Endothelial cell of umbilical vein (primary cell): ENCODE measurements around the gene S100P. TPM values are rescaled to one million over a fixed set of nuclear protein-coding genes. Genes with fewer than 3 reads are reported as not detected.

Experiments used
- BruUV-seq: library from RNA; stranded (reverse); fragments of 400-500 nt; replicated peaks from 2 replicates; lab custom pipeline; 2021; lab: Mats Ljungman, UMichigan
- CTCF ChIA-PET: fragments of 300-600, 350-600 bp; sonication (Branson Sonifier 250); formaldehyde crosslinking; loops from one replicate; lab custom pipeline; 2021; ENCODE audit warnings: antibody characterized with exemption, inconsistent platforms; lab: Charles Lee
- POLR2A ChIA-PET: fragments of 300-600, 350-600 bp; sonication (Branson Sonifier 250); formaldehyde crosslinking; loops from one replicate; lab custom pipeline; 2021; ENCODE audit warnings: antibody characterized with exemption, inconsistent platforms; lab: Charles Lee
- DNase-seq: peaks from one replicate; pipeline ENCODE4 v3.0.0-alpha.2; 2011; ENCODE audit warnings: low read depth, low spot score
- FAIRE-seq: peaks from 2 replicates; lab custom pipeline; 2011; peaks lifted over from hg19 to GRCh38; lab: Jason Lieb, UNC
- H2AFZ ChIP-seq: 2 replicates; pipeline ENCODE4 v1.6.0; 2012; ENCODE audit warnings: low read depth, low read length, control low read depth, inconsistent platforms
- H3K27ac ChIP-seq: 2 replicates; pipeline ENCODE4 v1.5.1; 2011; ENCODE audit warnings: low read depth, mild to moderate bottlenecking, control low read depth, low read length, moderate library complexity; ENCODE audit not compliant: insufficient read depth
- H3K27me3 ChIP-seq, 2 experiments: 2 replicates each; pipeline versions ENCODE4 v1.6.0 to v1.6.1; 2011; ENCODE audit warnings: low read length in 2 of 2, mixed read lengths in 1 of 2; ENCODE audit not compliant: control insufficient read depth in 2 of 2, insufficient read depth in 2 of 2
- H3K36me3 ChIP-seq, 2 experiments: 2 replicates in 1 of 2; 3 replicates in 1 of 2; pipeline ENCODE4 v1.5.1; 2011; ENCODE audit warnings: low read length in 2 of 2, mild to moderate bottlenecking in 1 of 2, moderate library complexity in 1 of 2; ENCODE audit not compliant: control insufficient read depth in 2 of 2, insufficient read depth in 2 of 2; ENCODE audit errors: extremely low read depth in 1 of 2
- H3K4me1 ChIP-seq: 3 replicates; pipeline ENCODE4 v1.5.1; 2011; ENCODE audit warnings: mild to moderate bottlenecking, low read length; ENCODE audit not compliant: control insufficient read depth, insufficient read depth; ENCODE audit errors: extremely low read depth
- H3K4me2 ChIP-seq: 2 replicates; pipeline ENCODE4 v1.6.1; 2011; ENCODE audit warnings: low read length, control low read depth, mixed read lengths; ENCODE audit not compliant: insufficient read depth
- H3K4me3 ChIP-seq, 3 experiments: fragments of 200-600 bp in 1 of 3; sonication (generic), shearing (Covaris generic) in 1 of 3; replicated peaks in 1 of 3; 2 replicates each; pipeline ENCODE4 v1.5.1; 2011 to 2016; ENCODE audit warnings: control low read depth in 3 of 3, low read length in 3 of 3, mild to moderate bottlenecking in 2 of 3, inconsistent platforms in 1 of 3, low read depth in 1 of 3, moderate library complexity in 1 of 3; ENCODE audit not compliant: insufficient read depth in 1 of 3
- H3K79me2 ChIP-seq: 2 replicates; pipeline ENCODE4 v1.6.0; 2012; ENCODE audit warnings: low read length, inconsistent platforms; ENCODE audit not compliant: control insufficient read depth, insufficient read depth
- H3K9ac ChIP-seq: replicated peaks from 2 replicates; pipeline ENCODE3; 2011; ENCODE audit warnings: low read length, control low read depth; ENCODE audit not compliant: insufficient read depth; ENCODE audit errors: extremely low read depth
- H3K9me1 ChIP-seq: replicated peaks from 3 replicates; pipeline ENCODE4 v1.6.0; 2011; ENCODE audit warnings: mild to moderate bottlenecking, low read length; ENCODE audit not compliant: control insufficient read depth, insufficient read depth; ENCODE audit errors: extremely low read depth
- H3K9me3 ChIP-seq: replicated peaks from 2 replicates; pipeline ENCODE4 v1.5.1; 2012; ENCODE audit warnings: low read length, inconsistent platforms; ENCODE audit not compliant: control insufficient read depth, insufficient read depth
- H4K20me1 ChIP-seq: replicated peaks from 2 replicates; pipeline ENCODE3; 2011; ENCODE audit warnings: mild to moderate bottlenecking, low read length; ENCODE audit not compliant: control insufficient read depth, insufficient read depth; ENCODE audit errors: extremely low read depth
- EZH2 ChIP-seq: IDR thresholded peaks from 2 replicates; pipeline ENCODE4 v1.6.1; 2012; ENCODE audit warnings: borderline replicate concordance, low read depth, mild to moderate bottlenecking, moderate library complexity, low read length, inconsistent platforms; ENCODE audit not compliant: severe bottlenecking
- FOS ChIP-seq: IDR thresholded peaks from 2 replicates; pipeline ENCODE4 v1.6.1; 2011; ENCODE audit warnings: mild to moderate bottlenecking, low read length, moderate library complexity, borderline replicate concordance; ENCODE audit not compliant: insufficient read depth
- GATA2 ChIP-seq: IDR thresholded peaks from 2 replicates; pipeline ENCODE4 v1.7.0; 2011; ENCODE audit warnings: low read depth, mild to moderate bottlenecking, moderate library complexity, mixed read lengths, low read length; ENCODE audit not compliant: insufficient read length, insufficient read depth
- JUN ChIP-seq: IDR thresholded peaks from 2 replicates; pipeline ENCODE4 v1.6.1; 2011; ENCODE audit warnings: borderline replicate concordance, low read depth; ENCODE audit not compliant: insufficient read length, insufficient read depth
- MYC ChIP-seq: IDR thresholded peaks from one replicate; pipeline ENCODE4 v1.6.1; 2011; ENCODE audit warnings: mild to moderate bottlenecking, low read depth, low read length
- POLR2A ChIP-seq: IDR thresholded peaks from 2 replicates; pipeline ENCODE4 v1.6.1; 2012; ENCODE audit warnings: low read depth, mild to moderate bottlenecking, control low read depth, low read length
- POLR2AphosphoS5 ChIP-seq: IDR thresholded peaks from 2 replicates; pipeline ENCODE4 v1.6.1; 2012; ENCODE audit warnings: low read depth, mild to moderate bottlenecking, control low read depth, low read length, moderate library complexity; ENCODE audit not compliant: insufficient read depth
- dilution Hi-C: fragments of 300-500 bp; cut with MboI; formaldehyde crosslinking; loops from one replicate; pipeline ENCODE4 v1.15.0; 2019; ENCODE audit warnings: low sequenced_read_pairs; ENCODE audit not compliant: extremely low pct_ligation_motif_present
- intact Hi-C: fragments of 100-400 bp; cut with micrococcal nuclease; formaldehyde crosslinking; loops from one replicate; pipeline ENCODE4 v1.10.0; 2022
- polyA plus RNA-seq, 4 experiments: library from polyadenylated mRNA; depleted of rRNA in 3 of 4; stranded (reverse) in 3 of 4; unstranded in 1 of 4; fragments of >200 nt; gene quantifications; 2 replicates each; pipeline versions ENCODE4 v1.2.1 to v1.2.3, GENCODE V29; 2011 to 2012; ENCODE audit warnings: missing spikeins in 1 of 4
- total RNA-seq: library from RNA; stranded (reverse); gene quantifications from 2 replicates; pipeline ENCODE4 v1.2.3, GENCODE V29; 2021
- TF ChIP-seq, protein P1 (sequence below): IDR thresholded peaks from 2 replicates; pipeline ENCODE4 v1.6.1; 2011; ENCODE audit not compliant: insufficient read depth, insufficient read length
- TF ChIP-seq, protein P2 (sequence below), 2 donors: IDR thresholded peaks; 1 replicate in 1 of 2; 2 replicates in 1 of 2; pipeline ENCODE4 v1.5.1; 2011; ENCODE audit warnings: low read length in 2 of 2, mild to moderate bottlenecking in 2 of 2, moderate library complexity in 2 of 2, control low read depth in 1 of 2, inconsistent platforms in 1 of 2, low read depth in 1 of 2; ENCODE audit not compliant: insufficient read depth in 1 of 2; ENCODE audit errors: extremely low read depth in 1 of 2

Gene S100P
- total and polyA plus RNA-seq, 2 donors (not counting 3 experiments of a cell fraction or from before 2014, with no cell fraction given), result not detected

DNA sequence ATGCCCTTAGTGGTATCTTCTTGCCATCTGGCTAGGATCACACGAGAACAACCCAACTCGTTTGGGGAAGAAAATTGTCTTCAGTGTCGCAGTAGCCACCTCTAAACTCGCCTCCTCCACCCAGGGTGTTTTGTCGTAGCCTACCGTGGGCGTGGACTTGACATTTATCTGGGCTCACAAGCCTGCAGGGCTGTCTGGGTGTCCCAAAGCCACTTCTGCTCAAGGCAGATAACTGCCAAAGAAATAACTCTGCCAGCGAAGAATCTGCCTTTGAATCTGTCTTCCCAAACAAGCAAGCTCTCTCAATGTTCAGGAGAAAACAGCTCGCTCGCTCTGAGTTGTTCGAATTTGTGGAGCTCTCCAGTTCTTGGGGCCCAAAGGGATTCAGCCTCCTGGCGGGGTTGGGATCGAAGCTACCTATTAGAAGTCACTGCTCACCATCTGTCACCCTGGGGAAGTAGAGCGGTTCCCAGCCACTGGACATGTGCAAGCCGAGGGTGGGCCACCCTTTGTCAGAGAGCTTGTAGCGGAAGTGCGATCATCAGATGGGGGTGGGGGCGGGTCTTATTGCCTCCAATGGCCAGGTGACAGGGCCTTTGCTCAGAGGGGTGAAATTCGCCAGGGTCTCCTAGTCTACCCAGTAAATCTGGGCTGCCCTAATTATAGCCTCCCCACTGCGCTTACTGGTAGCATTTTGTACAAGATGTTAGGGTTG is 37.1 kb downstream of the S100P start:
- Histone ChIP-seq H3K79me2 (no peaks in the 10 kb centered on the region), H3K36me3 (no peaks in the 10 kb centered on the region), H3K9ac (no peak overlapping the region), H4K20me1 (no peaks in the 10 kb centered on the region), H3K27me3 (no peaks in the 10 kb centered on the region), H3K27ac (no peak overlapping the region), H3K9me3 (no peaks in the 10 kb centered on the region), H3K4me1 (peaks cover 3% of the 10 kb centered on the region), H2AFZ (no peak overlapping the region), H3K9me1 (no peaks in the 10 kb centered on the region), H3K4me3 (no peak overlapping the region), H3K4me2 (no peak overlapping the region)
- intact Hi-C loops (no loop called here), dilution Hi-C loops (no loop called here)
- no TSS peak for BruUV-seq
- CTCF ChIA-PET, result interaction anchor here (1.0 to 2.9 kb wide), 4 partner anchors 10 to 244 kb away, joined by 3 to 15 read pairs (median 5); no protein-coding TSS in a partner anchor
- no peak for FAIRE-seq
- POLR2A ChIA-PET, result no interaction called here
- TF ChIP-seq MYC (no peak), JUN (no peak), FOS (no peak), POLR2A (no peak), EZH2 (no peak), GATA2 (no peak), POLR2AphosphoS5 (no peak)
- TF ChIP-seq, protein P1, sequence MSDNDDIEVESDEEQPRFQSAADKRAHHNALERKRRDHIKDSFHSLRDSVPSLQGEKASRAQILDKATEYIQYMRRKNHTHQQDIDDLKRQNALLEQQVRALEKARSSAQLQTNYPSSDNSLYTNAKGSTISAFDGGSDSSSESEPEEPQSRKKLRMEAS, result no peak
- TF ChIP-seq, protein P2, sequence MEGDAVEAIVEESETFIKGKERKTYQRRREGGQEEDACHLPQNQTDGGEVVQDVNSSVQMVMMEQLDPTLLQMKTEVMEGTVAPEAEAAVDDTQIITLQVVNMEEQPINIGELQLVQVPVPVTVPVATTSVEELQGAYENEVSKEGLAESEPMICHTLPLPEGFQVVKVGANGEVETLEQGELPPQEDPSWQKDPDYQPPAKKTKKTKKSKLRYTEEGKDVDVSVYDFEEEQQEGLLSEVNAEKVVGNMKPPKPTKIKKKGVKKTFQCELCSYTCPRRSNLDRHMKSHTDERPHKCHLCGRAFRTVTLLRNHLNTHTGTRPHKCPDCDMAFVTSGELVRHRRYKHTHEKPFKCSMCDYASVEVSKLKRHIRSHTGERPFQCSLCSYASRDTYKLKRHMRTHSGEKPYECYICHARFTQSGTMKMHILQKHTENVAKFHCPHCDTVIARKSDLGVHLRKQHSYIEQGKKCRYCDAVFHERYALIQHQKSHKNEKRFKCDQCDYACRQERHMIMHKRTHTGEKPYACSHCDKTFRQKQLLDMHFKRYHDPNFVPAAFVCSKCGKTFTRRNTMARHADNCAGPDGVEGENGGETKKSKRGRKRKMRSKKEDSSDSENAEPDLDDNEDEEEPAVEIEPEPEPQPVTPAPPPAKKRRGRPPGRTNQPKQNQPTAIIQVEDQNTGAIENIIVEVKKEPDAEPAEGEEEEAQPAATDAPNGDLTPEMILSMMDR (IDR thresholded peaks at IDR 0.05; ENCODE audit: extremely low read depth in 1 of 2, insufficient read depth in 1 of 2, low read depth in 1 of 2, low read length in 2 of 2), result no peak
- DNase-seq, result no peak
